22Rv1 (cell line): ENCODE results near the gene SHBG.

Experiments used
- CTCF ChIP-seq: fragments of 450-650 bp; IDR thresholded peaks from 2 replicates; pipeline ENCODE4 v1.5.1; 2017; ENCODE audit warnings: mild to moderate bottlenecking
- ZFX ChIP-seq: fragments of 450-650 bp; IDR thresholded peaks from 2 replicates; pipeline ENCODE4 v1.6.1; 2017; ENCODE audit warnings: antibody characterized with exemption, borderline replicate concordance

GRCh38 chr17:7629939-7630571 lies at the start of gene SHBG:
- TF ChIP-seq CTCF (no peak), ZFX (no peak)
